Large intestine (tissue), 3 donors: ENCODE results near the gene COG2. TPM values are rescaled to one million over a fixed set of nuclear protein-coding genes. Genes with fewer than 3 reads are reported as not detected.

Experiments
- DNase-seq, 2 donors: peaks; one replicate each; pipeline versions ENCODE4 v3.0.0 to v3.0.0-alpha.2; 2013
- H3K27ac ChIP-seq: one replicate; pipeline ENCODE4 v1.5.1; 2013; ENCODE audit warnings: low read length
- H3K27me3 ChIP-seq: 2 replicates; pipeline ENCODE4 v1.6.1; 2013; ENCODE audit warnings: low read length; ENCODE audit not compliant: control insufficient read depth, insufficient read depth
- H3K36me3 ChIP-seq: 2 replicates; pipeline ENCODE4 v1.6.1; 2013; ENCODE audit warnings: low read length; ENCODE audit not compliant: control insufficient read depth, insufficient read depth
- H3K4me1 ChIP-seq: one replicate; pipeline ENCODE4 v1.6.1; 2013; ENCODE audit warnings: low read length; ENCODE audit not compliant: control insufficient read depth, insufficient read depth
- H3K4me3 ChIP-seq: one replicate; pipeline ENCODE4 v1.5.1; 2013; ENCODE audit warnings: low read length
- H3K9me3 ChIP-seq: one replicate; pipeline ENCODE4 v1.6.1; 2013; ENCODE audit warnings: mild to moderate bottlenecking, low read depth, low read length, moderate library complexity; ENCODE audit not compliant: control insufficient read depth
- WGBS: methylation state at CpG from one replicate; pipeline ENCODE4 v1.1.5; 2013; ENCODE audit warnings: low lambda C conversion rate; ENCODE audit not compliant: insufficient coverage; 5-methylcytosine and 5-hydroxymethylcytosine counted together
- polyA plus RNA-seq: library from polyadenylated mRNA; unstranded; fragments of 120-200 nt; gene quantifications from one replicate; pipeline ENCODE4 v1.2.1, GENCODE V29; 2013

COG2 gene
- polyA plus RNA-seq, 1 donor = 32.7 TPM

GRCh38 chr1:230609208-230609607 lies 33.1 kb upstream of the COG2 start:
- Histone ChIP-seq H3K27me3 (no peaks in the 10 kb centered on the region), H3K9me3 (no peaks in the 10 kb centered on the region), H3K27ac (no peak overlapping the region), H3K36me3 (no peaks in the 10 kb centered on the region), H3K4me3 (no peak overlapping the region), H3K4me1 (no peaks in the 10 kb centered on the region)
- DNase-seq = no peak
- WGBS = 88% methylated on average over 1 of the region's 2 CpGs

DNA sequence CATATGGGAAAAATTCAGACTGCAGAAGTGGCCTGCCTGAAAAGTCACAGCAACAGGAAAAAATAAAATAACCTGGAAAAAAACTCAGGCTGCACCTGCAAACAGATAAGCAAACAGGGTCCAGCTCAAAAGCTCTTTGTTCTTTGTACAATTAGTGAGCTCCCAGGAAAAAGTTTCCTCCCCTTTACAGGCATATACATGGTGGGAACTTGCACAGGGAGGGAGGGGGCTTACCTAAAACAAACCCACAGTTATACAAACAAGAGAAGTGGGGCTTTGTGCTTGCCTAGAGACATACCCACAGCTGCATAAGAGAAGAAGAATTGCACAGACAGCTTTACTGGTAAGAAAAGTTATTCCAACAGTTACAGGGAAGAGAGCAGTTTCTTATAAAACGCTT lies 31.7 kb upstream of the COG2 start:
- no peak overlapping the region for H3K4me3 ChIP-seq
- WGBS = 60% methylated on average over 1 of the region's 1 CpG
- H3K27me3 ChIP-seq = no peaks in the 10 kb centered on the region
- no peak overlapping the region for H3K27ac ChIP-seq
- H3K9me3 ChIP-seq = no peaks in the 10 kb centered on the region
- no peak for DNase-seq
- H3K4me1 ChIP-seq = no peaks in the 10 kb centered on the region
- H3K36me3 ChIP-seq = no peaks in the 10 kb centered on the region

DNA sequence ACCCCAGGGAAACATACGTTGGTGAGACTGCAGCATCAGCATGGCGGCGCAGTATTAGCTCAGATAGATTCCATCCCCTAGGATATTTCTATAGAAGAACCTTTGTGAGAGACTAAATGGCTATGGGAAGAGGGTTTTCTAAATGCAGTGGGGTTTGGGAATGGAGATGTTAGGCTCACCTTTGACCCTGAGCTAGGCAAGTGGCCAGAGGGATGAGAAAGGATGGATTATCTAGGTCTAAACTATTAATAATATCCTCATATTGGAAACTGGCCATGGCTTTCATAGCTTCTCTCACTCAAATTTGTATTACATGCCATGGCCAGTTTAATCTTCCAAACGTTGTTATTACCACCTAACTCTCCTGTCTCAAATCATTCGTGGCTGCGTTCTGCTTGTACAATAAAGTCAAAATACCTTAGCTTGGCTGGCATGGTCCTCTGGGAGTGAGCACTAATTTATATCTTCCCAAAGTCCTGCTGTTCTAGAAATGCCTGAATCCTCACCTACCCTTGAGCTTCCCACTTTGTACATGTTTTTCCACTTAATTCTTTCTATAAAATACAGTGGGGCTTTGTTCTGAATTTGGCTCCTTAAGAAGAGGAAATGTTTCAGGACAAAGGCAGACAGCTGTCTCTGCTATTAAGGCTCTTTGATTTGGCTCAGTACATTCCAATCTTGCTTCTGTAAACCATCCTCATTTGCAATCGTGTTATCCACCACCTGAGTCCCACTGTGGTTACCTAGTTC lies 31.0 kb upstream of the COG2 start:
- WGBS = no CpG with 5 or more reads among the region's 7 CpGs
- no peak for DNase-seq
- Histone ChIP-seq H3K4me1 (no peaks in the 10 kb centered on the region), H3K4me3 (no peak overlapping the region), H3K27ac (no peak overlapping the region), H3K9me3 (no peaks in the 10 kb centered on the region), H3K36me3 (no peaks in the 10 kb centered on the region), H3K27me3 (no peaks in the 10 kb centered on the region)

- no CpG with 5 or more reads among the region's 1 CpG for WGBS
- no peaks in the 10 kb centered on the region for H3K36me3 ChIP-seq
- H3K27me3 ChIP-seq = no peaks in the 10 kb centered on the region
- no peak for DNase-seq
- no peak overlapping the region for H3K27ac ChIP-seq
- H3K4me1 ChIP-seq = no peaks in the 10 kb centered on the region
- no peak overlapping the region for H3K4me3 ChIP-seq
- no peaks in the 10 kb centered on the region for H3K9me3 ChIP-seq
Observed at GRCh38 chr1:230611878-230612235, 30.4 kb upstream of the COG2 start.

- WGBS = no CpG with 5 or more reads among the region's 1 CpG
- H3K27ac ChIP-seq = no peak overlapping the region
- no peaks in the 10 kb centered on the region for H3K36me3 ChIP-seq
- no peaks in the 10 kb centered on the region for H3K9me3 ChIP-seq
- H3K4me3 ChIP-seq = no peak overlapping the region
- H3K4me1 ChIP-seq = no peaks in the 10 kb centered on the region
- no peak for DNase-seq
- H3K27me3 ChIP-seq = no peaks in the 10 kb centered on the region
Observed at GRCh38 chr1:230612651-230613050, 29.6 kb upstream of the COG2 start.

DNA sequence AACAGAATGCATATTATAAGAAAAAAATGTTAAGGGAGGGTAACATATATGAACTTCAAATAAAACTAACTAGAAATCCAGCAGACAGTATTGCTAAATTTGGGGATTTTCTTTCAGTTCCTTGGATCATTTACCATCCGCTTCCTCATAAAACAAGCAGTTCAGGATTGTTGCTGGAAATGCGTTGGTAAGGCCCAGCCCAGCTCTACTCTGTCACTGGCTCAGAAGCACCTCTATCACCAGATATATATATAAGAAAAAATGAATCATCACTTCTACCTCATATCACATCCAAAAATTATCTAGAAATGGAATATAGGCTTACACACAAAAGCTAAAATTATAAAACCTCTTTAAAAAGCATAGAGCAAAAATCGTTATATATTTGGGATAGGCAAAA lies 28.2 kb upstream of the COG2 start:
- no peak overlapping the region for H3K4me3 ChIP-seq
- no peak overlapping the region for H3K27ac ChIP-seq
- no peaks in the 10 kb centered on the region for H3K36me3 ChIP-seq
- no peaks in the 10 kb centered on the region for H3K4me1 ChIP-seq
- WGBS = no CpG with 5 or more reads among the region's 3 CpGs
- no peak for DNase-seq
- H3K27me3 ChIP-seq = no peaks in the 10 kb centered on the region
- no peaks in the 10 kb centered on the region for H3K9me3 ChIP-seq

GRCh38 chr1:230618537-230618936 lies 23.7 kb upstream of the COG2 start:
- WGBS = no CpG with 5 or more reads among the region's 2 CpGs
- no peaks in the 10 kb centered on the region for H3K9me3 ChIP-seq
- no peak for DNase-seq

DNA sequence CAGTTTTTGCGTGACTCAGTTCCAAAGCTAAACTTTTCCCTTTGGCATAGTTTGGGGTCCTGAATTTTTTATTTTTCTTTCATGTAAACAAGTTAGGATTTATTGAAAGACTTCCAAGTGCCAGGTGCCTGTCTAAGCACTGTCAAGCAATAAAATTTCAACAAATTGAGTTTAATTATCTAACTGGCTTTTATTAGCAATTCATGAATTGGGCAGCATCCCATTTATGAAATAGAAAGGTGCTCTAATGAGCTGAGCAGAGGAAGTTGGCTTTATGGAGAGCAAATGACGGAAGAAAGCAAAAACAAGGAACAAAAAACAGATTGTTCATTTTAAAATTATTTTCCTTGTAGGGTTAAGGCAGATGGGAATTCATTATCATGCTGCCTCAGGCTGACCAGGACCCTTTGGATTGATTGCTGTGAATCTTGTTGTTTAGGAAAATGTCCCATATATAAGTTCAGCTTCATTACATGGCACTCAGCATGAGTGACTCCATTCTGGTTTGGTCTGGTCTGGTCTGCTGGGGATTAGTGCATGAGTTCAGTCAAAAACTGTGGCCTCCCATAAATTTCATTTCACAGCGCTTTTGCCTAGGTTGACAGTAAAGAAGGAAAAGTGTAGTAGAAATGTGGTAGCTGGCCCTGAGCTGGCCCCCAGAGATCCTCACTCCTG lies 21.5 kb upstream of the COG2 start:
- no peak for DNase-seq
- 100% methylated on average over 1 of the region's 3 CpGs for WGBS
- H3K9me3 ChIP-seq = no peaks in the 10 kb centered on the region

More at GRCh38 chr1:230618537-230618936, 23.7 kb upstream of the COG2 start:
- H3K4me1 ChIP-seq = no peaks in the 10 kb centered on the region
- no peak overlapping the region for H3K4me3 ChIP-seq
- H3K36me3 ChIP-seq = no peaks in the 10 kb centered on the region
- H3K27me3 ChIP-seq = no peaks in the 10 kb centered on the region
- no peak overlapping the region for H3K27ac ChIP-seq

GRCh38 chr1:230621324-230622030 lies 20.8 kb upstream of the COG2 start:
- Histone ChIP-seq H3K4me3 (no peak overlapping the region), H3K36me3 (no peaks in the 10 kb centered on the region), H3K27ac (no peak overlapping the region), H3K9me3 (no peaks in the 10 kb centered on the region), H3K27me3 (no peaks in the 10 kb centered on the region), H3K4me1 (no peaks in the 10 kb centered on the region)
- DNase-seq = no peak
- WGBS = 100% methylated on average over 2 of the region's 7 CpGs

More for the DNA sequence above, 21.5 kb upstream of the COG2 start:
- no peaks in the 10 kb centered on the region for H3K36me3 ChIP-seq
- no peaks in the 10 kb centered on the region for H3K4me1 ChIP-seq
- no peak overlapping the region for H3K27ac ChIP-seq
- no peaks in the 10 kb centered on the region for H3K27me3 ChIP-seq
- H3K4me3 ChIP-seq = no peak overlapping the region

- no peaks in the 10 kb centered on the region for H3K27me3 ChIP-seq
- no peak for DNase-seq
- H3K9me3 ChIP-seq = no peaks in the 10 kb centered on the region
- no peak overlapping the region for H3K27ac ChIP-seq
- WGBS = 70% methylated on average over 2 of the region's 4 CpGs
- H3K4me1 ChIP-seq = no peaks in the 10 kb centered on the region
- H3K4me3 ChIP-seq = no peak overlapping the region
- no peaks in the 10 kb centered on the region for H3K36me3 ChIP-seq
Observed at GRCh38 chr1:230622151-230622550, 20.1 kb upstream of the COG2 start.
